B cell (primary cell): ENCODE results near the gene FHIT. TPM values are rescaled to one million over a fixed set of nuclear protein-coding genes. Genes with fewer than 3 reads are reported as not detected.

Source experiments
- ATAC-seq: fragments of 200-7000 bp; cut with Tn5 transposase; one replicate; pipeline ENCODE4 v1.10.0; 2021; ENCODE audit warnings: low read depth, mild to moderate bottlenecking, moderate number of reproducible peaks, moderate library complexity
- CTCF ChIA-PET: fragments of 350-600 bp; sonication (Branson Sonifier 250); formaldehyde crosslinking; loops from one replicate; lab custom pipeline; 2021; ENCODE audit warnings: antibody characterized with exemption, inconsistent platforms; lab: Charles Lee
- POLR2A ChIA-PET: fragments of 350-600 bp; sonication (Branson Sonifier 250); formaldehyde crosslinking; loops from one replicate; lab custom pipeline; 2021; ENCODE audit warnings: antibody characterized with exemption; lab: Charles Lee
- DNase-seq: peaks from one replicate; pipeline ENCODE4 v3.0.0; 2013
- H2AFZ ChIP-seq: 2 replicates; pipeline ENCODE4 v1.6.1; 2012; ENCODE audit warnings: mild to moderate bottlenecking, low read depth, low read length; ENCODE audit not compliant: insufficient read depth, poor library complexity, severe bottlenecking
- H3K27ac ChIP-seq, 2 donors: 1 replicate in 1 of 2; 2 replicates in 1 of 2; pipeline ENCODE4 v1.5.1; 2012 to 2013; ENCODE audit warnings: low read length in 2 of 2, mild to moderate bottlenecking in 2 of 2, moderate library complexity in 1 of 2
- H3K27me3 ChIP-seq, 4 experiments: fragments of 200-600 bp in 1 of 4; sonication (generic) in 1 of 4; replicated peaks in 1 of 4; 1 replicate in 2 of 4; 2 replicates in 2 of 4; pipeline versions ENCODE4 v1.6.1 to v1.7.0; 2013 to 2016; ENCODE audit warnings: low read length in 3 of 4, mild to moderate bottlenecking in 2 of 4, mixed read lengths in 1 of 4, moderate library complexity in 1 of 4; ENCODE audit not compliant: insufficient read depth in 4 of 4, control insufficient read depth in 3 of 4; ENCODE audit errors: control extremely low read depth in 1 of 4
- H3K36me3 ChIP-seq, 2 experiments: replicated peaks in 1 of 2; 1 replicate in 1 of 2; 2 replicates in 1 of 2; pipeline versions ENCODE4 v1.6.1 to v1.7.1; 2013; ENCODE audit warnings: low read length in 1 of 2; ENCODE audit not compliant: insufficient read depth in 2 of 2, control insufficient read depth in 1 of 2; ENCODE audit errors: control extremely low read depth in 1 of 2, extremely low read depth in 1 of 2
- H3K4me1 ChIP-seq, 2 donors: fragments of 200-600 bp in 1 of 2; sonication (generic) in 1 of 2; 1 replicate in 1 of 2; 2 replicates in 1 of 2; pipeline versions ENCODE4 v1.5.1 to v1.6.1; 2013 to 2017; ENCODE audit warnings: low read length in 2 of 2; ENCODE audit not compliant: control insufficient read depth in 2 of 2, insufficient read depth in 2 of 2
- H3K4me2 ChIP-seq: replicated peaks from 2 replicates; pipeline ENCODE3; 2012; ENCODE audit warnings: mild to moderate bottlenecking, low read depth, low read length; ENCODE audit not compliant: poor library complexity, severe bottlenecking
- H3K4me3 ChIP-seq, 5 experiments: fragments of 200-600 bp in 1 of 5; sonication (generic) in 1 of 5; 1 replicate in 3 of 5; 2 replicates in 2 of 5; pipeline versions ENCODE4 v1.5.1 to v1.7.0; 2011 to 2016; ENCODE audit warnings: low read length in 4 of 5, mild to moderate bottlenecking in 4 of 5, low read depth in 2 of 5, control low read depth in 1 of 5, moderate library complexity in 1 of 5; ENCODE audit not compliant: insufficient read depth in 1 of 5; ENCODE audit errors: control extremely low read depth in 1 of 5, extremely low read depth in 1 of 5
- H3K79me2 ChIP-seq: fragments of 200-600 bp; sonication (generic); one replicate; pipeline ENCODE4 v1.6.0; 2016; ENCODE audit warnings: low read length; ENCODE audit not compliant: control insufficient read depth, insufficient read depth
- H3K9ac ChIP-seq: fragments of 200-600 bp; sonication (generic); 2 replicates; pipeline ENCODE4 v1.6.1; 2017; ENCODE audit warnings: mild to moderate bottlenecking, low read length, moderate library complexity
- H3K9me3 ChIP-seq, 3 donors: one replicate each; pipeline versions ENCODE4 v1.6.1 to v1.7.1; 2013; ENCODE audit warnings: low read length in 2 of 3; ENCODE audit not compliant: control insufficient read depth in 2 of 3, insufficient read depth in 1 of 3; ENCODE audit errors: control extremely low read depth in 1 of 3
- H4K20me1 ChIP-seq: 2 replicates; pipeline ENCODE4 v1.6.0; 2012; ENCODE audit warnings: mild to moderate bottlenecking, low read length; ENCODE audit not compliant: insufficient read depth, control insufficient read depth, poor library complexity, severe bottlenecking
- H3K27ac Mint-ChIP-seq: one replicate; pipeline ENCODE4 v1.8.0; 2021; ENCODE audit warnings: mixed read lengths
- H3K27me3 Mint-ChIP-seq: one replicate; pipeline ENCODE4 v1.8.0; 2021; ENCODE audit warnings: mixed read lengths
- H3K4me1 Mint-ChIP-seq: one replicate; pipeline ENCODE4 v1.8.0; 2021; ENCODE audit warnings: mixed read lengths
- H3K4me3 Mint-ChIP-seq: one replicate; pipeline ENCODE4 v1.8.0; 2021; ENCODE audit warnings: mixed read lengths
- H3K9me3 Mint-ChIP-seq: one replicate; pipeline ENCODE4 v1.8.0; 2022; ENCODE audit warnings: mixed read lengths; ENCODE audit not compliant: insufficient read depth
- CTCF ChIP-seq: fragments of 200-600 bp; IDR thresholded peaks from one replicate; pipeline ENCODE4 v1.8.0; 2022; ENCODE audit warnings: antibody characterized with exemption, mild to moderate bottlenecking
- EZH2 ChIP-seq: IDR thresholded peaks from 2 replicates; pipeline ENCODE4 v1.6.1; 2012; ENCODE audit warnings: borderline replicate concordance, low read depth, mild to moderate bottlenecking, moderate library complexity, low read length; ENCODE audit not compliant: insufficient read depth, poor library complexity, severe bottlenecking
- WGBS: methylation state at CpG from one replicate; pipeline ENCODE4 v1.1.5; 2013; ENCODE audit warnings: missing lambda C conversion rate; ENCODE audit not compliant: insufficient coverage; 5-methylcytosine and 5-hydroxymethylcytosine counted together
- intact Hi-C: fragments of 100-400 bp; cut with micrococcal nuclease; formaldehyde crosslinking; loops from one replicate; pipeline ENCODE4 v1.10.0; 2022
- polyA plus RNA-seq: library from polyadenylated mRNA; depleted of rRNA; stranded (reverse); fragments of >200 nt; gene quantifications from 2 replicates; pipeline ENCODE4 v1.2.3, GENCODE V29; 2012
- total RNA-seq, 2 donors: library from RNA; stranded (reverse); fragments of 120-200 nt in 1 of 2; gene quantifications; 1 replicate in 1 of 2; 2 replicates in 1 of 2; pipeline versions ENCODE4 v1.2.3 to v1.2.4, GENCODE V29; 2013 to 2022

FHIT gene
- total and polyA plus RNA-seq, 2 donors (not counting 1 experiment from before 2014, with no cell fraction given): 1.7 to 7.8 TPM

DNA sequence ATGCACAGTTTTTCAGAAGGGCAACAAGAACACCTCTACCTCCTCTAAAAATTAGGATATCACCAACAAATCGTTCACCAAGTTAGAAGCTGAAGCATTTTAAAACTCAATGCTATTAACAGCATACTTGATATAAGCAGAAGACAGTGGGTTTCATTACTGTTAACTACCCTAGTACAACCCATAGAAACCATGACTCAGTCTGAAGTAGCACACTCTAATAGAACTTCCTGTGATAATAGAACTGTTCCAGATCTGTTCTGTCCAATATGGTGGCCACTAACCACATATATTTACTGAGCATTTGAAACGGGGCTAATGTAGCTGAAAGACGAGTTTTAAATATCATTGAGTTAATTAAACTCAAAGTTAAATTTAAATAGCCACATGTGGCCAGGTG lies 1075.6 kb downstream of the FHIT start:
- CTCF ChIA-PET: no interaction called here
- H3K36me3 ChIP-seq: no peaks in the 10 kb centered on the region
- H3K9me3 ChIP-seq: no peaks in the 10 kb centered on the region
- Mint-ChIP-seq H3K9me3 (no peaks in the 10 kb centered on the region), H3K4me1 (no peaks in the 10 kb centered on the region), H3K4me3 (no peak overlapping the region), H3K27me3 (no peaks in the 10 kb centered on the region), H3K27ac (no peak overlapping the region)
- no peak for TF ChIP-seq EZH2
- no peak for TF ChIP-seq CTCF
- no peak overlapping the region for H3K9ac ChIP-seq
- H3K4me1 ChIP-seq: no peaks in the 10 kb centered on the region
- no peaks in the 10 kb centered on the region for H4K20me1 ChIP-seq
- intact Hi-C loops: no loop called here
- no peak overlapping the region for H3K4me2 ChIP-seq
- no peak overlapping the region for H2AFZ ChIP-seq
- no peak for ATAC-seq
- no peak for DNase-seq
- H3K4me3 ChIP-seq: no peak overlapping the region
- POLR2A ChIA-PET: no interaction called here
- H3K27me3 ChIP-seq: no peaks in the 10 kb centered on the region
- WGBS: no CpG with 5 or more reads among the region's 3 CpGs
- no peak overlapping the region for H3K27ac ChIP-seq
- H3K79me2 ChIP-seq: no peaks in the 10 kb centered on the region

- H3K4me1 Mint-ChIP-seq: no peaks in the 10 kb centered on the region
- Histone ChIP-seq H3K27ac (no peak overlapping the region), H3K4me1 (no peaks in the 10 kb centered on the region), H3K79me2 (no peaks in the 10 kb centered on the region), H3K9me3 (no peaks in the 10 kb centered on the region), H3K4me3 (no peak overlapping the region), H3K9ac (no peak overlapping the region), H3K27me3 (no peaks in the 10 kb centered on the region), H3K36me3 (no peaks in the 10 kb centered on the region), H3K4me2 (no peak overlapping the region), H2AFZ (no peak overlapping the region), H4K20me1 (no peaks in the 10 kb centered on the region)
- no peak overlapping the region for H3K27ac Mint-ChIP-seq
- intact Hi-C loops: no loop called here
- CTCF ChIA-PET: no interaction called here
- POLR2A ChIA-PET: no interaction called here
- no peaks in the 10 kb centered on the region for H3K9me3 Mint-ChIP-seq
- no peaks in the 10 kb centered on the region for H3K27me3 Mint-ChIP-seq
- WGBS: 73% methylated on average over 2 of the region's 5 CpGs
- DNase-seq (no peak), ATAC-seq (no peak)
- no peak overlapping the region for H3K4me3 Mint-ChIP-seq
- no peak for TF ChIP-seq CTCF
- TF ChIP-seq EZH2: no peak
These were observed 1081.5 kb downstream of the FHIT start for GRCh38 chr3:60169755-60170154.
